CD4-positive, alpha-beta T cell treated with Interleukin-4 for 4 hours (primary cell): Measurements from ENCODE around the gene PKNOX1.
"Not testable (repeated sequence)": the region's sequence is repeated elsewhere in the genome, so short reads cannot be mapped to it uniquely, and the experiment has no call there.

ENCODE experiments used
- DNase-seq: peaks from one replicate; pipeline ENCODE4 v3.0.0-alpha.2; 2020

PKNOX1 gene

DNA sequence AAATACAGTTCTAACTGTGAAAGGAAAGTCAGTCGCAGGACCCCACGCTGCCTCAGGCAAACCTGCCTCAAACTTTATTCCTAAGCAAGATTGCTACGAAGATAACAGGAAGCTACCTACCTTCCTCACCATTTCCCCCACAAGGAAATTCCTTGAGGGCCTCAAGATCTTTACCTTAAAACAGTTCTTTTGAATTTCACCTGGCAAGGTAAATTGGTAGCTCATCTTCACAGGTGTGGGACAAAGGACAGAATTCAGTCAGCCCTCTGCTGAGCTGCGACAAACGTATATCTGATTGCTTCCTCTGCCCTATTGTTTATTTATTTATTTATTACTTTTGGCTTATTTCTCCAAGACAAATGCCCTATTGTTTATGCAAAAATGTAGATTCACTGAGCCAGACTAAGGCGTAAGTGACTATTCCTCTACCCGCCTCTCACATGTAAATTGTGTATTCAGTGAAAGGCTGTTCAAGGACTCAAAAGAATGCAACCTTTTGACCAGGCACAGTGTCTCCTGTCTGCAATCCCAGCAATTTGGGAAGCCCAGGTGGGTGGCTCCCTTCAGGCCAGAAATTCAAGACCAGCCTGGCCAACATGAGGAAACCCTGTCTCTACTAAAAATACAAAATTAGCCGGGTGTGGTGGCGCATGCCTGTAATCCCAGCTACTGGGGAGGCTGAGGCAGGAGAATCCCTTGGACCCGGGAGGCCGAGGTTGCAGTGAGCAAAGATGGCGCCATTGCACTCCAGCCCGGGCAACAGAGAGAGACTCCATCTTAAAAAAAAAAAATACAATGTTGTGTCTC lies 17.3 kb upstream of the PKNOX1 start:
- no peak for DNase-seq

DNA sequence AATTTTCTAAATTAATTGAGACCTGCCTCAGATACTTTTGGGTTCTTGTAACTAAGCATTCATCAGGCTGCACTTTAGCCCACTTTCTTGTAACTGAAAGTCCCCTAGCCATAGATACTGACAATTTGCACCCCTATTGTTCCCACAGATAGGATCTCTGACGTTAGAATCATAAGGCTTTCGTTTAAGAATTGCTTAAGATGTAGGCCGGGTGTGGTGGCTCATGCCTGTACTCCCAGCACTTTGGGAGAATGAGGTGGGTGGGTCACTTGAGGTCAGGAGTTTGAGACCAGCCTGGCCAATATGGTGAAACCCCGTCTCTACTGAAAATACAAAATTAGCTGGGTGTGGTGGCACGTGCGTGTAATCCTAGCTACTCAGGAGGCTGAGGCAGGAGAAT lies 16.2 kb upstream of the PKNOX1 start:
- DNase-seq = not testable (repeated sequence)

DNA sequence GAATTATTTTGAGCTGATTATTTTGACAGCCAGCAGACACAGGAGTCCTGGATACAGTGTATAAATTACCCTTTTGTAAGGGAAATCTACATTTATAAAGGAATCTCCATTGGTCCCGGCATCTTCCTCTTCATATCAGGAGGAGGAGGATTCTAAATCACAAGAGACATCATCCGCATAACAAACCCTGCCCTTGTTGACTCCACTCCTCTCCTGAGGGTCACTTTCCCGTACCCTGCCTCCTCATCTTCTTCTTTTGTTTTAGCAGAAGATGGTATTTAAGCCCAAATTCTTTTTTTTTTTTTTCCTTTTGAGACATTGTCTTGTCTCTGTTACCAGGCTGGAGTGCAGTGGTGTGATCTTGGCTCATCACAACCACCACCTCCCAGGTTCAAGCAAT lies 14.6 kb upstream of the PKNOX1 start:
- DNase-seq = no peak

DNA sequence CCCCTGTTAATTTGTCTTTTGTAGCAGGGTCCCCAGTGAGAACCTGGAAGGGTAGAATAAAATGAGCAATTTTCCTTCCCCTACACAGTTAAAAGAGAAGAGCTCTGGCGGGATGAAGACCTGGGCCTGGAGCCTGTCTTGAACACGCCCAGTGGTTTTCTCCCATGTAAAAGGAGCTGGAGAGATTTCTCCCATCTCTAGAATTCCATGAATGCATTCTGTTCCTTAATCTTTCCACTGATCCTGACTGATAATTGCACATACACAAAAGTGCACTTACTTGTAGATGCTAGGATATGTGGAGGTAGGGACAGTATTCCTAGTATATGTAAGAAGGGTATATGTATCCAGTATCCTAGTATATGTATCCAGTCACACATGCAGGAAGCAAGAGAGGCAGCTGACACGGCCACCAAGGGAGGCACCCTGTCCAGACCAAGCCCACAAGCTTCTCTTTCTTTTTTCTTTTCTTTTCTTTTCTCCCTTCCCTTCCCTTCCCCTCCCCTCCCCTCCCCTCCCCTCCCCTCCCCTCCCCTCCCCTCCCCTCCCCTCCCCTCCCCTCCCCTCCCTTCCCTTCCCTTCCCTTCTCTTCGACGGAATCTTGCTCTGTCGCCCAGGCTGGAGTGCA lies 11.9 kb upstream of the PKNOX1 start:
- DNase-seq = no peak

DNA sequence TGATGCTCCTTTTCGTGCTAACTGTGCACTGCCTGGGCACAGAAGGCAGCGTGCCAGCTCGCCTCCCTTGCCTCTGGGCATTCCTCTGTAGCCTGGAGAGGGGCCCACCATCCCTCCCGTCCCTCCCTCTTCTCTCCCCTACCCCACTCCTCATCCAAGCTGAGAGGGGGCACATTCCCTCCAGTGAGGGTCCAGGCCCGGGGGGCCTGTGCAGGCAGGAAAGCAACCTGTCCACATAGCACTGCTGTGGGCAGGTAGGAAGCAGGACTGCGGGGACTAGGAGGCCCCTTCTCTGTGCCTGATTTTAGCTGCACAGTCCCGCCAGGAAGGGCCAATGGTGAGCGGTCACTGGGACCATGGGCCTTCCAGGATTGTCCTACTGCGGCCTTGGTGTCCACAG lies 10.3 kb upstream of the PKNOX1 start:
- no peak for DNase-seq

DNA sequence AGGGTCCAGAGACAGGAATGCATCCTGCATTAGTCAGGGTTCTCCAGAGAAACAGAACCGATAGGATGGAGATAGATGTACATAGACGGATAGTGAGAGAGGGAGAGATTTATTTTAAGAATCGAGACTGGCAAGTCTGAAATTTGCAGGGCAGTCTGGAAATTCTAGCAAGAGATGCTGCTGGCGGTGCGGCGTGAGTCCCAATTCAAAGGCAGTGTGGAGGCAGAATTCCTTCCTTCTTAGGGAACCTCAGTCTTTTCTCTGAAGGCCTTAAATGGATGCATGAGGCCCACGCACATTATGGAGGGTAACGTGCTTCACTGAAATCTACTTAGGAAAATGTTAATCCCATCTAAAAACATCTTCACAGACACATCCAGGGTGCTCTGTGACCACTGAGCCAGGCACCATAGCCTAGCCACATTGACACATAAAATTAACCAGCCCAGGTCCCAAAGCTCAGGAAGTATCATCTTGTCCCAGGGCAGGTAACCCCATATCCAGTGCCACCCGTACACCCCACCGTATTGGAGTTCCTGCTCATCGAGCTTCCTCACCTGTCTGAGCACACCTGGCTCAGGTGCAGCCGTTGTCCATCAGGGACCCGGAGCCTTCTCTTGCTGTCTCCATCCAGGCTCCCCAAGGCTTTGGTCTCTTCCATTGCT lies 9.7 kb upstream of the PKNOX1 start:
- DNase-seq = no peak

DNA sequence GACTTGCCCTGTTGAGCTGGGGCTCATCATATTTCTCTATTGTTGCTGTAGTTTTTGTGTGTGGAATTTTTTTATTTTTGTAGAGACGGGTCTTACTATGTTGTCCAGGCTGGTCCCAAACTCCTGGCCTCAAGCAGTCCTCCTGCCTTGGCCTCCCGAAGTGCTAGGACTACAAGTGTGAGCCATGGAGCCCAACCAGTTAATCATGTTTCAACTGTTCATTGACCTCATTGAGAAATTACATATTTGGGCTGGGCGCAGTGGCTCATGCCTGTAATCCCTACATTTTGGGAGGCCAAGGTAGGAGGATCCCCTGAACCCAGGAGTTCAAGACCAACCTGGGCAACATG lies 9.2 kb upstream of the PKNOX1 start:
- DNase-seq = no peak

DNA sequence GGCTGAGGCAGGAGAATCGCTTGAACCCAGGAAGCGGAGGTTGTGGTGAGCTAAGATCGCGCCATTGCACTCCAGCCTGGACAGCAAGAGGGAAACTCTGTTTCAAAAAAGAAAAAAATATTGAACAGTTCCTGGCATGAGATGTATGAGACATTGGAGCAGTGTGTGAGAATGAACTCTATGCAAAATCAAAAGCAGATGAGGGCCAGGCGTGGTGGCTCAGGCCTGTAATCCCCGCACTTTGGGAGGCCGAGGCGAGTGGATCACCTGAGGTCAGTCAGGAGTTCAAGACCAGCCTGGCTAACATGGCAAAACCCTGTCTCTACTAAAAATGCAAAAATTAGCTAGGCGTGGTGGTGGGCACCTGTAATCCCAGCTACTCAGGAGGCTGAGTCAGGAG lies 6.7 kb upstream of the PKNOX1 start:
- not testable (repeated sequence) for DNase-seq

DNA sequence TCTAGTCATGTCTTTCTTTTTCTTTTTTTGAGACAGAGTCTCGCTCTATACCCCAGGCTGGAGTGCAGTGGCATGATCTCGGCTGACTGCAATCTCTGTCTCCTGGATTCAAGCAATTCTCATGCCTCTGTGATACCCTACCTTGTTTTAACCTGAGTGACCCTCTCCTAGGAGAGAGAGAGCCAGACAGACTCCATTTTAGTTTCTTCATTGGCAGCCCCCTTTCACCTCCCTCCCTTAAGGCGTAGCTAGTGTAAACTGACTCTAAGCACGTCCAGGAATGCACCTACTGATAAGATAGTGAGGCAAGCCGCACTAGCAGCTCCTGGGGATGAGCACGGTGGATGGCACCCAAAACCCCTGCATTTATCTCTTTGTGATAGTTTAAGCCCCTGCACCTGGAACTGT lies 5.2 kb upstream of the PKNOX1 start:
- DNase-seq = no peak

DNA sequence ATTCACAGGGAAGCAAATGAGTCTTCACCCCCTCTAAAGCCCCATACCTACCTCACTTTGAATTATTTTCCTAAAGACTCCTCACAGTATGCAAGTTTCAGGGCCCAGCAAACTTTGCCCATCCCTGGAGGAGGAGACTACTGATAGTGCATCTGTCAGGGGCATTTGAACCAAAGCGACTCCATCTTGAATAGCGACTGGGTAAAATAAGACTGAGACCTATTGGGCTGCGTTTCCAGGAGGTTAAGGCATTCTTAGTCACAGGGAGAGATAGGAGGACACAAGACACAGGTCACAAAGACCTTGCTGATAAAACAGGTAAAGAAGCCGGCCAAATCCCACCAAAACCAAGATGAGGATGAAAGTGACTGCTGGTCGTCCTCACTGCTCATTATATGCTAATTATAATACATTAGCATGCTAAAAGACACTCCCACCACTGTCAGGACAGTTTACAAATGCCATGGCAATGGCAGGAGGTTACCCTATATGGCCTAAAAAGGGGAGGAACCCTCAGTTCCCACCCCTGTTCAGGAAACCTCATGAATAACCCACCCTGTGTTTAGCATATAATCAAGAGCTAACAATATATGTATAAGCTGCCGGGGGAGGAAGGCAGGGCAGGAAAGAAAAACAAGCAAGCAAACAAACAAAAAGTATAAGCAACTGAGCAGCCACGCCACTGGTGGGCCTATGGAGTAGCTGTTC lies 3.3 kb upstream of the PKNOX1 start:
- no peak for DNase-seq

DNA sequence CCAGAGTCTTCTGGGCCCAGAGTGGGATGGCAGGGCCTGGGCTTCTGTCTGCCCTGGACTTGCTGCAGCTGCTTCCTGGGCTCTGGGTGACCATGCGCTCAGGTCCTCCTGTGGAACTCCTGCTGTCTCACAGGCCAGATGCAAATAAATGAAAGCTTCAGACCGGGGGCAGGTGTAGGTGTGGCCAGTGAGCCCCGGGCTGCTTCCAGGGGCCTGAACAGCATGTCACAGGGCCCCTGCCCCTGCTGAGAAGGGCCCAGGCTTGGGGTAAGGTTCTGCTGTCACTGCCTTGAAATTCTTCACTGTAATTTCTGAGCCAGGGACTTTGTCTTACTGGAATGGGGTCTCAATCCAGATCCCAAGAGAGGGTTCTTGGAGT lies 2.5 kb upstream of the PKNOX1 start:
- no peak for DNase-seq

DNA sequence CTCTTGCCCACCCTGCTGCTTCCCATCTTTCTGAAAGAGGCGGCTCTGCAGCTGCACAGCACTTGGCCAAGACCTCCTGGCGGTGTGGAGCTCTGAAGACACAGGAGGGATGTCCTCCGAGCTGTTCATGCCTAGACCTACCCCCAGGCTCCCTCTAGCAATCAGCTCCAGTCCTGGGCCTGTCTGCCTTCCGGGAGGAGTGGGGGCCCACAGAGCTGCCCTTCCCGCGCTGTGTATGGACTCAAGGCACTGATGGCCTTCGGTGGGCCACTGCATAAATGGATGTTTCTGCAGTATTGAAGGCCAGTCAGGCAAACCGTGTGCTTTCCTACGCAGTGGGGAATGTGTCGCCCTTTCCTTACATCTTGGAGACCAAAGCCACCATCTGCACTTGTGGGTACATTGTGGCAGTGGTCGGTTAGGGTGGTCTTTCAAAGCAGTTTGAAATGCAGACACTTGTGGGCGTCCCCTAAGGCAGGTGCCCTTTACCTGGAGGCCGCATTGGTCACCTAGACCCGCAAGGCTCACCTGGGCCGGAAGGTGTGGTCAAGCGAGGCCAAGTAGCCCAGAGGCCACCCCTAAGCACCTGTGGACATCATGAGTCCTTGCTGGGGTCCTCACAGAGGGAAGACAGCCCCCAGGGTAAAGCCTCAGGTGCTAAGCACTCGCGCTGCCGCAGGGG lies 912 bp upstream of the PKNOX1 start:
- no peak for DNase-seq

DNA sequence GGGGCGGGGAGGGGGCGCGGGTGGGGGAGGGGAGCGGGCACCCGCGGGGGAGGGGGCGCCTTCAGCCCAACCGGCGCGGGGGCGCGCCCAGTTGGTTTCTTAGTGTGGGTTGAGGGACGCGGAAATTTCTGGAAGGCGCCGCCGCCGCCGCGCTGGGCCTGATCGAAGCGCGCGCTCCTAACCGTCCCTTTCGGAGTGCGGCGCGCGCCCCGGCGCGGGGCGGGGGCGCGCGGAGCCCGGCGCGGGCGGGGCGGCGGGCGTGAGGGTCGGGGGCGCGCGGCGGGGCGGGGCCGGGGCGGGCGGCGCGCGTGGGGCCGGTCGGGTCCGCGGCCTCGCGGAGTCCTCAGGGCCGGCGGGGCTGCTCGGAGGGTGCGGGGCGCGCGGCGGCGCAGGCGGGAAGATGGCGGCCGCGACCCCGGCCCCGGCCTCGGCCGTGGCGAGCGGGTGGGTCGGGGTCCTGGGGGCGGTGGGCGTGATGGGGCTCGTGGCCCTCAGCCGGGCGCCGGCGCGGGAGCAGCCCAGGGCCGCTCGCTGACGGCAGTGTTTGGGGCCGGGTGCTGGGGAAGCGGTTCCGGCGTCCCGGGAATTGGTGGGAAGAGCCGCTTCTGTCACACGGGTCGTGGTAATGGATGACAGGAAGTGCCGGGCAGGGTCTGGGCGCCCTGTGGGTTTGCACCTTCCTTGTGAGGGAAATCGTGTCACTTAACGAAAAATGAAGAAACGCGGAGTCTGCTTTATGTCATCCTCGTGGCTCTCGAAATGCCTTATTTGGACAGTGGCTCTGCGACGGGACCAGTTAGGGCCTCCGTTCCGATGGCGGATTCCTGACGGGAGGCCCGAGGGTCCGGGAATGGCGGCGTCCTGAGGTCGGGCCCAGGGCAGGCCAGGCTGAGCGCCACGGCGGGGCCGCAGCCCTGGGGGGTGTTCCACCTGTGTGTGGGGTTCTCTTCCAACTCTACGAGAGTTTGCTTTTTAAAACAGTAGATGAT lies 764 bp downstream of the PKNOX1 start:
- DNase-seq = peak; percentile 55

DNA sequence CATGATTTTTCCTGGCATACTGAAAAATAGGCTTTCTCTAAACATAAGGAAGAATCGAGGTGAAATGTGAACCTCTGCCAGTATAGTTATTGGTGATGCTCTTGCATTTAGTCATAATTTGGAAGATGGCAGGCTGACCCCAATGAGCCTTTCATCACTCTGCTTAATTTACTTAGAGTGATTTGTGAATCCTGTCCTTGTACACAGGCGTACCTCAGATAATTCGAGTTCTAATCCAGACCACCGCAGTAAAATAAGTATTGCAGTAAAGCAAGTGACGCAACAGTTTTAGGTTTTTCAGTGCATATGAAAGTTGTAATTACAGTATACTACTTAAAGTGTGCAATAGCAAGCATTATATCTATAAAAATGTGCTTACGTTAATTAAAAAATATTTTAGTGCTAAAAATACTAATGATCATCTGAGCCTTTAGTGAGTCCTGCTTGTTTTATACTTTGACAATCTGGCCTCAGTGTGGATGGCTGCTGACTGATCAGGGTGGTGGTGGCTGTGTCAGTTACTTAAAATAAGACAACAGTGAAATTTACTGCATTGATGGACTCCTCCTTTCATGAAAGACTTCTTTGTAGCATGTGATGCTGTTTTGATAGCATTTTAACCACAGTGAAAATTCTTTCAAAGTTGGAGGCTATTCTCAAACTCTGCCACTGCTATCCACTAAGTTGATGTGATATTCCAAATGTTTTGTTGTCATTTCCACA lies 1.7 kb downstream of the PKNOX1 start:
- DNase-seq = no peak

DNA sequence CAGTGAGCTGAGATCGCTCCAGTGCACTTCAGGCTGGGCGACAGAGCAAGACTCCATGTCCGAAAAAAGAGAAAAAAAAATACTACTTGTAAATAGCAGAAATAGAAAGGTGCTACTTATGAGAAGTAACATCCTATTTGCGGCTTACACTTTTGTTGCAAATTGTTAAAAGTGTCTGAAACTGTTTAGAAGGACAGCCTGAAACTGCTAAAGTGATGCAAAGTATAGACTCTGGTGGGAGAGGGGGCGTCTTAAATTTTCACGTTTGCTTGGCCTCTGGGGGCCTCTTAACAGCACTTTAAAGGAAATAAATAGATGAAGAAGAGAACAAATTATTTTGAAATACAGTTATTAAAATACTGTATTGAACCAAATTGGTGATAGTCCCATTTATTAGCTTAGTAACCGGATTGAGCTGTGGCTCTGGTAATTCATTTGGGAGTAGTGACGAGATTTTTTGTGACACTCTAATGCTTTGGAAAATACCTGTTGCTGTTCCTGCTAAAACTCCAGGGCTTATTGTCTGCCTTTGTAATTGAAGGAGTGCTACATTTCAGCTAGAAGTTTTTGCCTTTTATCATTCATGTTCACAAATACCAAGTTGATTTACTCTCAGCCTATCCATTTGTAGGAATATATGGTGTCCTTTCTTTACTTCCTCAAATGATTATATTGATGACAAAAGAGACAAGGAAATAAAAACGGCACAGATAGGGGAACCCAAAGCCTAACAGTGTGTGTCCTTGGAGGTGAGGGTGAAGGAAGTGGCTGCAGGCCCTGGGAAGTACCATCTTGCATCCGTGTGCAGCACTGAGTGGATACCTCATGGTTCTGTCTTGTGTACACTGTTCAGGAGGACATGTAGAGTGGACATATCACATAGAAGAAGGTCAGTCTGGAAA lies 6.2 kb downstream of the PKNOX1 start:
- DNase-seq = no peak

DNA sequence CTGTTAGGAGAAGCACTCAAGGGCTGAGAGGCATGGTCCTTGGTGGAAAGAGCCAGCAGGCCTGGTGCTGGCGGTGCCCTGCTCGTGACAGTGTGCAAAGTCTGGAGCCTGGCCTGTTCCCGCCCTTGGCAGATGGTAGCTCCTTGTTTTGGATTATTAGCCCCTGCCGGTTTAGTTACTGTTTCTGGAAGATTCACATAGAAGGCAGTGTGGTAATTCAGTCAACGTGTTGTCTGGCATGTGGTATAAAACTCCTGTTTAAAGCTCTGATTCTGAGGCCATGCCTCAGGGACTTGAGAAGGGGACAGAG lies 6.8 kb downstream of the PKNOX1 start:
- DNase-seq = no peak

DNA sequence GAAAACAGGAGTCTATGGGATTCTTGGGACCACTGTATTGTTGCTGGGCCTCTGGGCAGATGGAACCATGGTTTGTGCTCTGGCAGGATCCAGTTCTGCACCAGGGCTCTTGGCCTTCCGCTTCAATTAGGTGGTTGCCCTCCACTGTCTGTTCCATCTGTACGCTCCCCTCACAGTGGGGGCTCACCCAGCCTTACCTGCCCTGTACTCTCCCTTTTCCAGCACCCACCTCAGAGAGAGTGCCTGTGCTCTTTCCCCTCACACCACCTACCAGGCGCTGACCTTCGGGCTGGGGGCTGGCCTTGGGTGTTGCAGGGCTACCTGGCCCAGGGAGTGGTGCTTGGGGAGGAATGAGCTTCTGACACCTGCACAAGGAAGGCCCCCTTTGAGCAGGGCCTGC lies 7.5 kb downstream of the PKNOX1 start:
- DNase-seq = no peak

DNA sequence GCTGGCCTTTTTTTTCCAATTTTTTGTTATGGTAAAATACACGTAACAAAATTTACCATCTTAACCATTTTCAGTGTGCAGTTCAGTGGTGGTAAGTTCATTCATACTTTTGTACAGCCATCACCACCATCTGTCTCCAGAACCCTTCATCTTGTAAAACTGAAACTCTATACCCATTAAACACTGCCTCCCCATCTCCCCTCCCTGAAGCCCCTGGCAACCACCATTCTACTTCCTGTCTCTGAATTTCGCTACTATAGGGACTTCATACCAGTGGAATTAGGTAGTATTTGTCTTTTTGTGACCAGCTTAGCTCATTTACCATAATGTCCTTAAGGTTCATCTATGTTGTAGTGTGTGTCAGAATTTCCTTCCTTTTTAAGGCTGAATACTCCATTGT lies 8.7 kb downstream of the PKNOX1 start:
- DNase-seq = no peak

DNA sequence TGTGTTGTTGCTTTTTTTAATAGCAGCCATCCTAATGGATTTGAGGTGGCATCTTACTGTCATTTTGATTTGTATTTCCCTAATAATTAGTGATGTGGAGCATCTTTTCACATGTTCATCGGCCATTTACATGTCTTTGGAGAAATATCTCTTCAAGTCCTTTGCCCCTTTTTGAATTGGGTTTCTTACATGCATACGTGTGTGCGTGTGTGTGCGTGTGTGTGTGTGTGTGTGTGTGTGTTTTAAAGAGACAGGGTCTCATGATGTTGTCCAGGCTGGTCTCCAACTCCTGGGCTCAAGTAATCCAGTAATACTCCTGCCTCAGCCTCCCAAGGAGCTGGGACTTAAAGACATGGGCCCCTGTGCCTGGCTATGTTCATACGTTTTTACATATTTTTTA lies 9.5 kb downstream of the PKNOX1 start:
- no peak for DNase-seq

DNA sequence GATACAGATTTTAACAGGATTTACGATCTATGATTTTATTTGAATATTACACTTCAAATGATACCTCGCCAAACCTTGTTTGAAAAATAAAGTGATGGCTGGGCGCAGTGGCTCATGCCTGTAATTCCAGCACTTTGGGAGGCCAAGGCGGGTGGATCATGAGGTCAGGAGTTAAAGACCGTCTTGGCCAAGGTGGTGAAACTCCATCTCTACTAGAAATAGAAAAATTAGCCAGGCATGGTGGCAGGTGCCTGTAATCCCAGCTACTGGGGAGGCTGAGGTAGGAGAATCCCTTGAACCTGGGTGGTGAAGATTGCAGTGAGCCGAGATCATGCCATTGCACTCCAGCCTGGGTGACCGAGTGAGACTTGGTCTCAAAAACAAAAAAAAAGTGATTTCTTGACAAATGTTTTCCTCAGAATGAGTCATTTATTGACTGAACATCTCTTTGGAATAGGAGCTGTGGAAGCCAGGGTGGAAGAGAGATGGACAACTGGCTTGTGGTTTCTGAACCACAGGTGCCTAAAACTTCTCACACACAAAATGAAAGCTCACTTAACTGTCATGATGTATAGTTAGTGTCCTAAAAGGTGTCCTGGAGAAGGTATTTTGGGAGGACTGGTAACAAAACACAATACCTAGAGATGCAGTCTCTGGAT lies 11.9 kb downstream of the PKNOX1 start:
- no peak for DNase-seq
